ENCODE results near the gene AFG3L2. TPM values are rescaled to one million over a fixed set of nuclear protein-coding genes. Genes with fewer than 3 reads are reported as not detected.

AFG3L2 gene
- total RNA-seq, 1 donor from 2014 or later, result 51.7 TPM

DNA sequence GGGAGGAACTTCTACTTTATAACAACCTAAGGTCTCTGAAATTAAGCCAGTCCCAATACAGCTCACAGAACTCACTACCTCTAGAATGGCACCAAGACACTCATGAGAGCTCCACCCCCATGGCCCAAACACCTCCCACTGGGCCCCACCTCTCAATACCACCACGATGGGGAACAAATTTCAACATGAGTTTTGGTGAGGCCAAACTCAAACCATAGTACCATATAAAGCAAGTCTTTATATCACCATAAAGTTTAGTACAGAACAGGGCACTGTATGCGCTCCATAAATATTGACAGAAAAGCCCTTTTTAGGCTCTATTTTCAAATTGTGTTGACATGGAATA is 3.3 kb downstream of the AFG3L2 start:
- no peak overlapping the region for H3K4me3 Mint-ChIP-seq
- Histone ChIP-seq H3K27me3 (no peaks in the 10 kb centered on the region), H4K20me1 (ENCODE audit: low read depth) (peaks cover 45% of the 10 kb centered on the region), H3K4me3 (no peak overlapping the region), H3F3A (ENCODE audit: low read depth) (peaks cover 22% of the 10 kb centered on the region), H3K9ac (no peak overlapping the region), H3K4me1 (peaks cover 6% of the 10 kb centered on the region), H3K9me3 (ENCODE audit: low read depth) (no peaks in the 10 kb centered on the region), H3K4me2 (no peak overlapping the region), H3K27ac (no peak overlapping the region), H3K36me3 (no peaks in the 10 kb centered on the region), H2AFZ (replicated peaks) (no peak overlapping the region), H3K79me2 (ENCODE audit: low read depth) (peaks cover 67% of the 10 kb centered on the region)
- H3K36me3 Mint-ChIP-seq, result peaks cover 17% of the 10 kb centered on the region
- no peak overlapping the region for H3K27ac Mint-ChIP-seq
- H3K27me3 Mint-ChIP-seq (ENCODE audit: insufficient read depth, low read depth), result peaks cover 6% of the 10 kb centered on the region
- DNase-seq (ENCODE audit: low spot score), result no peak
- H3K9me3 Mint-ChIP-seq, result no peaks in the 10 kb centered on the region
- H3K4me1 Mint-ChIP-seq, result peaks cover 22% of the 10 kb centered on the region
- TF ChIP-seq, protein P1, sequence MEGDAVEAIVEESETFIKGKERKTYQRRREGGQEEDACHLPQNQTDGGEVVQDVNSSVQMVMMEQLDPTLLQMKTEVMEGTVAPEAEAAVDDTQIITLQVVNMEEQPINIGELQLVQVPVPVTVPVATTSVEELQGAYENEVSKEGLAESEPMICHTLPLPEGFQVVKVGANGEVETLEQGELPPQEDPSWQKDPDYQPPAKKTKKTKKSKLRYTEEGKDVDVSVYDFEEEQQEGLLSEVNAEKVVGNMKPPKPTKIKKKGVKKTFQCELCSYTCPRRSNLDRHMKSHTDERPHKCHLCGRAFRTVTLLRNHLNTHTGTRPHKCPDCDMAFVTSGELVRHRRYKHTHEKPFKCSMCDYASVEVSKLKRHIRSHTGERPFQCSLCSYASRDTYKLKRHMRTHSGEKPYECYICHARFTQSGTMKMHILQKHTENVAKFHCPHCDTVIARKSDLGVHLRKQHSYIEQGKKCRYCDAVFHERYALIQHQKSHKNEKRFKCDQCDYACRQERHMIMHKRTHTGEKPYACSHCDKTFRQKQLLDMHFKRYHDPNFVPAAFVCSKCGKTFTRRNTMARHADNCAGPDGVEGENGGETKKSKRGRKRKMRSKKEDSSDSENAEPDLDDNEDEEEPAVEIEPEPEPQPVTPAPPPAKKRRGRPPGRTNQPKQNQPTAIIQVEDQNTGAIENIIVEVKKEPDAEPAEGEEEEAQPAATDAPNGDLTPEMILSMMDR (IDR thresholded peaks at IDR 0.05), result no peak
- TF ChIP-seq EZH2phosphoT487 (IDR thresholded peaks at IDR 0.05) (no peak), EZH2 (IDR thresholded peaks at IDR 0.05) (no peak)

DNA sequence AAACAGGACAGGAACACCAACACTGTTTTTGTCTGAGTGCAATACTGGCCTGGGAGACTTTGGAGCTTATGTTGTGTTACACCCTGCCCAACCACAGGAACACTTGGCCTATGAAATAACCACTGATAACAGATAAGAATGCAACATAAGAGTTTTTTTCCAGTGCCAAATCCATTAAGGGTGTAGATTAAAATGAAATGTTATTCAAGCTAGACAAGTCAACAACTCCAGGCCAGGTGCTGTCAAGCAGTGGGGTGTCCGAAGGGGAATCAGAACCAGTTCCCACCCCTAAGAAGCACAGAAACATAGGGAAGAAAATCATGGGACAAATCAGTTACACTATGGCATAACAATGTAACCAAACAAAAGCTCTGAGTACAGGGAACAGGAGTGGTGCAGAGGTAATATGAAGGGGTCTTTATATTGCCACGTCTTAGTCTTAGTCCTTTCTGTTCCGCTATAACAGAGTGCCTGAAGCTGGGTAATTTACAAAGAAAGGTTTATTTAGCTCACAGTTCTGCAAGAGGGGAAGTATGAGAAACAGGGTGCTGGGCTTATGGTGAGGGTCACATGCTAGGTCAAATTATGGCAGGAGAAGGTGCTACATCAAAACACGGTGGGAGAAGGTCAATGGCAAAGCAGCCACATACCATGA is 3.8 kb downstream of the AFG3L2 start:
- H3K27me3 ChIP-seq, result no peaks in the 10 kb centered on the region
- peaks cover 17% of the 10 kb centered on the region for H3F3A ChIP-seq (ENCODE audit: low read depth)
- no peak overlapping the region for H3K27ac ChIP-seq
- no peak overlapping the region for H2AFZ ChIP-seq (replicated peaks)
- no peaks in the 10 kb centered on the region for H3K9me3 ChIP-seq (ENCODE audit: low read depth)
- no peak for DNase-seq (ENCODE audit: low spot score)
- Mint-ChIP-seq H3K27me3 (ENCODE audit: insufficient read depth, low read depth) (peaks cover 6% of the 10 kb centered on the region), H3K27ac (no peak overlapping the region), H3K9me3 (no peaks in the 10 kb centered on the region), H3K4me3 (no peak overlapping the region), H3K4me1 (peaks cover 22% of the 10 kb centered on the region), H3K36me3 (peaks cover 17% of the 10 kb centered on the region)
- TF ChIP-seq, protein P1 (IDR thresholded peaks at IDR 0.05), result no peak
- TF ChIP-seq EZH2phosphoT487 (IDR thresholded peaks at IDR 0.05) (no peak), EZH2 (IDR thresholded peaks at IDR 0.05) (no peak)
- no peak overlapping the region for H3K9ac ChIP-seq
- H3K4me1 ChIP-seq, result peaks cover 6% of the 10 kb centered on the region
- no peaks in the 10 kb centered on the region for H3K36me3 ChIP-seq
- peaks cover 67% of the 10 kb centered on the region for H3K79me2 ChIP-seq (ENCODE audit: low read depth)
- peaks cover 45% of the 10 kb centered on the region for H4K20me1 ChIP-seq (ENCODE audit: low read depth)
- no peak overlapping the region for H3K4me3 ChIP-seq
- H3K4me2 ChIP-seq, result no peak overlapping the region

DNA sequence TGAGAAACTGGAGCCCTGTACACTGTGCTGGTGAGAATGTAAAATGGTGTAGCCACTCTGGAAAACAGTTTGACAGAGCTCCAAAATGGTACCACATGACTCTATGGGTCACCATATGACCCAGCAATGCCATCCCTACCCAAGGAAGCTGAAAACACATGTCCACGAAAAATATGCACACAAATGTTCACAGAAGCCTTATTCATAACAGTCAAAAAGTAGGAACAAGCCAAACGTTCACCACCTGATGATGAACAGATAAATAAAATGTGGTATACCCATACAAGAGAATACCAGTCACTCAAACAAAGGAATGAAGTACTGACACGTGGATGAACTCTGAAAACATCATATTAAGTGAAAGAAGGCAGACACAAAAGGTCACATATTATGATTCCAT is 4.6 kb downstream of the AFG3L2 start:
- H3K4me1 Mint-ChIP-seq, result peaks cover 20% of the 10 kb centered on the region
- no peak overlapping the region for H3K27ac ChIP-seq
- H3K9me3 Mint-ChIP-seq, result no peaks in the 10 kb centered on the region
- H3K4me1 ChIP-seq, result peaks cover 6% of the 10 kb centered on the region
- peaks cover 45% of the 10 kb centered on the region for H4K20me1 ChIP-seq (ENCODE audit: low read depth)
- H3K27me3 ChIP-seq, result no peaks in the 10 kb centered on the region
- no peak overlapping the region for H2AFZ ChIP-seq (replicated peaks)
- H3K4me3 Mint-ChIP-seq, result no peak overlapping the region
- peaks cover under 1% of the 10 kb centered on the region for H3K27me3 Mint-ChIP-seq (ENCODE audit: insufficient read depth, low read depth)
- TF ChIP-seq, protein P1 (IDR thresholded peaks at IDR 0.05), result no peak
- TF ChIP-seq EZH2phosphoT487 (IDR thresholded peaks at IDR 0.05) (no peak), EZH2 (IDR thresholded peaks at IDR 0.05) (no peak)
- no peak overlapping the region for H3K27ac Mint-ChIP-seq
- peaks cover 17% of the 10 kb centered on the region for H3K36me3 Mint-ChIP-seq
- H3K4me3 ChIP-seq, result no peak overlapping the region
- no peaks in the 10 kb centered on the region for H3K36me3 ChIP-seq
- H3K9me3 ChIP-seq (ENCODE audit: low read depth), result no peaks in the 10 kb centered on the region
- H3K79me2 ChIP-seq (ENCODE audit: low read depth), result peaks cover 67% of the 10 kb centered on the region
- no peak overlapping the region for H3K4me2 ChIP-seq
- H3K9ac ChIP-seq, result no peak overlapping the region
- H3F3A ChIP-seq (ENCODE audit: low read depth), result peaks cover 10% of the 10 kb centered on the region
- DNase-seq (ENCODE audit: low spot score), result no peak

All from neural progenitor cell (in vitro differentiated cells).